Amniotic epithelial cell (primary cell): ENCODE results near the gene TAL1.

Experiments used
- DNase-seq: peaks from one replicate; pipeline ENCODE4 v3.0.0-alpha.2; 2010; ENCODE audit warnings: low read depth

Gene TAL1

GRCh38 chr1:47187231-47187925, 44.6 kb downstream of the TAL1 start:
- DNase-seq: no peak

- no peak for DNase-seq
Measured at GRCh38 chr1:47186267-47187185, 45.5 kb downstream of the TAL1 start.

- no peak for DNase-seq
Measured at GRCh38 chr1:47184822-47185677, 47.0 kb downstream of the TAL1 start.

GRCh38 chr1:47184090-47184821, 47.8 kb downstream of the TAL1 start:
- DNase-seq: no peak

GRCh38 chr1:47183308-47184089, 48.5 kb downstream of the TAL1 start:
- DNase-seq: no peak

GRCh38 chr1:47182676-47183235, 49.3 kb downstream of the TAL1 start:
- DNase-seq: no peak

- peak; percentile 31 for DNase-seq
Measured at GRCh38 chr1:47181955-47182675, 49.9 kb downstream of the TAL1 start.

- no peak for DNase-seq
Measured at GRCh38 chr1:47181095-47181954, 50.7 kb downstream of the TAL1 start.

- DNase-seq: peak; percentile 17
Measured at GRCh38 chr1:47180603-47181094, 51.4 kb downstream of the TAL1 start.

- DNase-seq: no peak
Measured at GRCh38 chr1:47179988-47180563, 51.9 kb downstream of the TAL1 start.

- peak; percentile 85 for DNase-seq
Measured at GRCh38 chr1:47179017-47179987, 52.7 kb downstream of the TAL1 start.

- no peak for DNase-seq
Measured at GRCh38 chr1:47178654-47179016, 53.4 kb downstream of the TAL1 start.

- no peak for DNase-seq
Measured at GRCh38 chr1:47178020-47178419, 54.0 kb downstream of the TAL1 start.

- DNase-seq: peak; percentile 58
Measured at GRCh38 chr1:47175227-47175934, 56.6 kb downstream of the TAL1 start.

GRCh38 chr1:47174656-47175020, 57.4 kb downstream of the TAL1 start:
- no peak for DNase-seq

- DNase-seq: no peak
Measured at GRCh38 chr1:47172782-47173181, 59.2 kb downstream of the TAL1 start.
